ENCODE results near the gene POLD2. TPM values are rescaled to one million over a fixed set of nuclear protein-coding genes. Genes with fewer than 3 reads are reported as not detected.

Gene POLD2
- total RNA-seq, 4 donors from 2014 or later, result 19.7 to 45.6 (median 21.0) TPM

- no peak for TF ChIP-seq CTCF (IDR thresholded peaks at IDR 0.05; ENCODE audit: low read depth)
Measured at GRCh38 chr7:44150466-44150832, 27.1 kb upstream of the POLD2 start.

GRCh38 chr7:44149571-44150465 is 26.5 kb upstream of the POLD2 start:
- no peak for TF ChIP-seq CTCF (IDR thresholded peaks at IDR 0.05; ENCODE audit: low read depth)

- TF ChIP-seq CTCF (IDR thresholded peaks at IDR 0.05; ENCODE audit: low read depth), result no peak
Measured at GRCh38 chr7:44148961-44149536, 25.7 kb upstream of the POLD2 start.

GRCh38 chr7:44148166-44148565 is 24.8 kb upstream of the POLD2 start:
- TF ChIP-seq CTCF (IDR thresholded peaks at IDR 0.05; ENCODE audit: low read depth), result no peak

- no peak for TF ChIP-seq CTCF (IDR thresholded peaks at IDR 0.05; ENCODE audit: low read depth)
Measured at GRCh38 chr7:44147026-44147991, 24.0 kb upstream of the POLD2 start.

- no peak for TF ChIP-seq CTCF (IDR thresholded peaks at IDR 0.05; ENCODE audit: low read depth)
Measured at GRCh38 chr7:44145969-44146911, 22.9 kb upstream of the POLD2 start.
